GM21390 (cell line): ENCODE measurements around the gene PIP5K1B.

Experiments
- ATAC-seq: cut with Tn5 transposase; IDR thresholded peaks from one replicate; pipeline ENCODE4 v1.9.1; 2021; ENCODE audit not compliant: unreplicated experiment

Gene PIP5K1B

DNA sequence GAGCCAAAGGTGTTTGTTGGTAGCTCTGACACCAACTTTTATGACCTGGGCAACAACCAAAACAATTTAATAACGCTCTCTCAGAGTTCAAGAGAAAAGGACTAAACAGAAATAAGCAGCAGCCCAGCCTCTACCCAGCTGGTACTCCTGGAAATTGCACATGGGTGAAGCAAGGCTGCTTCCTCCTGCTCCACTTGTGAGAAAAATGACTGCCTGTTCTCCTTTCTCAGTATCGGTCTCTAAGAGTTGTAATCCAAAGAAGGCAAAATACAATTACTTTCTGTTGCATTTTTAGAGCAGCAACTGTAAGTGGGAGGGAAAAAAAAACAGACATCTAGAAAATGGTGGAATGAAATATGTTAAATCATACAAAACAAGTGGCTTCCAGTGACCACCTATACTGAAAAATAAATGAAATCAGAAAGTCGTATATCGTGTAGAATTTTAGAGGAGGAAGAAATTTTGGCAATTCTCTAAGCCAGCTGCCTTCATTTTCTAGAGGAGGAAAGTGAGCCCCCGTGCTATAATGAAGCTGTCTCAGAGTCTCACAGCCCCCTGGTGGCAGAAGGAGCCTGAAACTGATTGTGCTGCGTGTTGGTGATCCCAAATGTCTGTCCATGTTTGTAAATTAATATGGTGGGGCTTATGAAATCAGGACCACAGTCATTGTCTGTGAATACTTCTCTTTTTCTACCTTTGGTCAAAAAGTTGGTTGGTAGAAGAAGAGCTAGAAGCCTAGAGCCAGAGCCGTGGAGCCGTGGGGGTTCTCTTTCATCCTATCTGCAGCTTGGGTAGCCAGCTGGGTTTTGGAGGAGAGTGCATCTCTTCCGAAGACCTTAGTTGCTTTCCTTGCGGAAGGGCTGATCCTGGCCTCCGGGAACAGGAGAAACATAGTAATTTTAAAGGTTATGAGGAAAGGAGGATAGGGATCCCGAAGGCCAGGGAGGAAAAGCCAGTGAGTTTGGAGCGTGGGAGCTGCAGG lies 139.9 kb downstream of the PIP5K1B start:
- peak; percentile 71 for ATAC-seq

DNA sequence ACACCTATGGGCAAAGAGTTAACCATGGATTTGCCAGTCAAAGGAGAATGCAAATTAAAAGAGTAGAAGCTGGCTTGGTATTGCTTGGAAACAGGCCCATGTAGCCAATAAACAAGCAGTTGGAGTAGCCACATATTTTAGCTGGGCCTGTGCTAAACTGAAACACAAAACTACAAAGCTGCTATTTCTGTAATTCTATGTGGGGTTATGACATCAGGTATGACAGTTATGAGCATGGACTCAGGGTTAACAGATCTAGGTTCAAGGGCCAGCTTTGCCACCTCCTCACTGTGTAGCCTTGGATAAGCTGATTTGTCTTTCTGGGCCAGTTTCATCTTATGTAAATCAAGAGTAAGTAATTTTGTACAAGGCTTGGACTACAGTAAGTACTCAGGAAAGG lies 142.7 kb downstream of the PIP5K1B start:
- peak; percentile 66 for ATAC-seq

DNA sequence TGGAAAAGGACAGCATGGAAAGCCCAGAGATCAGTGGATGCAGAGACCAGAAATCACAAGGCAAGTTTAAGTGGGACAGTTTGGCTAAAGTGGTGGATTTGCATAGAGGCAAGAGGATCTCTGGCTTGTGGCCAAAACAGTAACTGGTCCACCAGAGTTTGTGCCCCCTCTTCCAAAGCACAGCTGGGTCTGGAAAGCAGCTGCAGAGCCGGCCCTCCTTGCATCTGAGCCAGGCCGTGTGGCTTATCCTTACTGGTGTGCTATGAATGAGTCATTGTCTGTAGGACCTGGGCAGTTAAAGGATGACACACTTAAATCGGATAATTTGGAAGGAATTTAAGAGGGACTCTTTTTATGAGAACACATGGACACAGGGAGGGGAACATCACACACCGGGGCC lies 146.6 kb downstream of the PIP5K1B start:
- ATAC-seq: no peak

DNA sequence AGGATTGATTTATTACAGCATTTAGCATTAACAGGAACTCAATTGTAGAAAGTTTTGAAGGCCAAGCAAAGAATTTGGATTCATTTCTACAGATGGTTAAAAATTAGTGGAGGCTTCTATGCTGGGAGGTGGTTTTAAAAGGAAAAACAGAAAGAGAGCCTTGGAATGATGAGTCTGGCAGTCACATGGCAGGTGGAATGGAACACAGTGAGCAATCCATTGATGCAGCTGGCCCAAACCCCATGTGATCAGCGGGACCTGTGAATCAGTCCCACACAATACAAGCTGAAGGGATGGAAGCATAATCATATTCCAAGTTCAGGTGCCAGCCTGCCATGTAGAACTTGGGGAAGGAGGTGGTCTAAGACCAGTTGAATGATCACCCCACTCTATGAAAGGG lies 147.9 kb downstream of the PIP5K1B start:
- no peak for ATAC-seq

DNA sequence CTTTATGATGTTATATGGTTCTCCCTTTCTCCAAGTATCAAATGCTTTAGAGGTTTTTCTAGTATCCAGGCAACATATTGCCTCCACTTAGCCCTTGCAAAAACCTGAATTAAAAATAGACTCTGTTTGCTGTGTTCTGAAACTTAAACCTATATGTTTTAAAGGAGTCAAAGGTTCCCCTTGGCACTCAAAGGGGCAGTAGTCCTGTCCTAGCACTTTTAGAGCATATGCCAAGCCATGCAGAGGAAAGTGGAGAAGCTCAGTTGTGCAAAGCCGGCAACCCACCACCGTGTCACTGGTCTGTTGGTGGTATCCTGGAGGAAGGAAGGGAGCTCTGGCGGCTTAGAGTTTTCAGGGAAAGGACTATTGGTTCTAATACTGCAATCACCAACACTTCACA lies 154.3 kb downstream of the PIP5K1B start:
- ATAC-seq: no peak

DNA sequence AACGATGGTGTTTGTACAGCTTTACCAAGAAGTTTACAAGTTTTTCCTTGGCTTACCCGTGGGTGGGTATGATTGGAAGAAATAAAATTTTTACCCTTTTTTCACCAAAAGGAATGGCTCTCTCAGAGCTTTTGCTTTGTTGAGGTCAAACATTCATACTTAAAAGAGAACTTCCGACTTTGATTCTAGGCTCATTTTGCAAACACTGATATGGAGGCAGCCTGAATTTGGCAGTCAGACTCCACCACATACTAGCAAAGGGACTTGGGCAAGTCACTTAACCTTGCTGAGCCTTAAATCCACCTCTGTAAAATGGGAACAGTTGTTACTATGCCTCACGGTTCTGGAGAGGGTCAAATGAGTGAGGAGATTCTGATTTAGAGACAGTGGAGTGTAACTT lies 155.4 kb downstream of the PIP5K1B start:
- ATAC-seq: no peak

DNA sequence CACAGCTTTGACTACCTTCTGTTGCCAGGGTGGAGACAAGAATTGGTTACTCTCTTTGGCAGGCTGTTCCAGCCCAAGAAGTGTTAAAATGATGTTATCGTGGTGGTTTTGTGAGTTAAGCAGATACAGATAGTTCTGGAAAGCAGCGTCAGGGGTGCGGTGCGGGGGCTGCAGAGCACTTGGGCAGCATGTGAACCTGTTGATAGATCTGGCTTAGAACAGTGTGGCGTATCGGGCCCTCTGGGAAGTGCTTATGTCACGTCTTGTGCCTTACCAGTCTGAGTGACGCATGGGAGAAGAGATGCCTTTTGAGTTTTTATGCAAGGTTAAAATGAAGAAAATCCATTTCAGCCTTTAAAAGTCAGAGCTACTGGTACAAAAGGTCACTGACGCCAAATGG lies 156.4 kb downstream of the PIP5K1B start:
- ATAC-seq: no peak

DNA sequence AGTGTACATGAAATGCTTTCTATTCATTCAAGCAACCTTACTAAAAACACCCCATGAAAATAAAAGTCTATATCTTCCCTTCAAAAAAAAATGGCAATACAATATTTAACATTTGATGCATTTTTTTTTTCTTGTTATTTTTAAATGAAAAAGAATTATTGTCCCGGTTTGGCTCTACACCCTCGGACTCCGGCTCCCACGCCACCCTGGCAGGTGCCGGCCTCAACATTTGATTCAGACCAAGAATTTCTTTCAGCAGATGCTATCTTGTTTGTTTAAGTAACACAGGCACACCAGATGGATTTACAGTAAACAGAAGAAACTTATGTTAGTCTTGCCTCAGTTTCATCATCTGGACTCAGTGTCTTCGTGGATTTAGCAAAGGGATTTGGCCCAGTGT lies 162.0 kb downstream of the PIP5K1B start:
- ATAC-seq: no peak

DNA sequence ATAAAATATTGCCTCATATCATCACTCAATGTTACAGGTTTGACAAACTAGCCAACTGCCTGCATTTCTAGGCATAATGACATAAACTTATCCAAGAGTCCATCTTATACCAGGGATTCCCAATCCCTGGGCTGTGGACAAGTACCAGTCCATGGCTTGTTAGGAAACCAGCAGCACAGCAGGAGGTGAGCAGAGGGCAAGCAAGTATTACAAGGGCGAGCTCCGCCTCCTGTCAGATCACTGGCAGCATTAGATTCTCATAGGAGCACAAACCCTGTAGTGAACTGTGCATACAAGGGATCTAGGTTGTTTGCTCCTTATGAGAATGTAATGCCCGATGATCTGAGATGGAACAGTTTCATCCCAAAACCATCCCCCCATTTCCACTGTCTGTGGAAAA lies 164.0 kb downstream of the PIP5K1B start:
- no peak for ATAC-seq

DNA sequence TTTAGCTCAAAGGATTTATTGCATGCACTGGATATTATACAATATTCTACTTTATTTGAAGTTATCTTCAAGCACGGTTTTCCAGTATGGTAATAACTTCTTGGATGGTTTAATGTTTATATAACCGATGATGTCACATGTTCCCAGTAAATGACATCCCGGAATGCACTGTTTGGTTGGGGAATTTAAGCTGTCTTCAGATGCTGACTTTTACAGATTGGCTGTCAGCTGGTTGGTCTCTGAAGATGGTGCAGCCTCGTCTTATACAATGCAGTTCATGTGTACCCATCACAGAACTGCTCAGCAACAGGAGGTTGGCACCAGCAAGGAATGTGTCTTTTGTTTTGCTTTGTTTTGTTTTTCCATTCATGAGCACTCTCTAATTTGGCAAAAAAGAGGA lies 165.0 kb downstream of the PIP5K1B start:
- no peak for ATAC-seq

DNA sequence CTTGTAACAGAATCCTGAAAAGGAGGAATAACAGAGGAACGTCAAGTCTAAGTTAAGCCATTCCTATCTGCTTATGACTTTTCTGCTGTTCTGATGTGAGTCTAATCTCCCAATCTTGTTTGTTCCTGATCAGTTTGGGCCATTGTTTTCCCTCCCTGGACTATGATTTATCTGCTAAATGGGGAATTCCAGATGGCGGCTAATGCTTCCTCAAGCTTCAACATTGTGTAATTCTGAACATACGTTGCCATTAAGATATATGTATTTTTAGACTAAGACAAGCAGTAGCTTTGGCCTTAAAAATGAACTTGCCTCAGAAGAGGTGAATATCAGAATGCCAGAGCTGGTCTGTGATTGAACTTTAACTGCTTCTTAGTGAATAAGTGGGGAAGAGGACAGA lies 166.2 kb downstream of the PIP5K1B start:
- ATAC-seq: no peak

DNA sequence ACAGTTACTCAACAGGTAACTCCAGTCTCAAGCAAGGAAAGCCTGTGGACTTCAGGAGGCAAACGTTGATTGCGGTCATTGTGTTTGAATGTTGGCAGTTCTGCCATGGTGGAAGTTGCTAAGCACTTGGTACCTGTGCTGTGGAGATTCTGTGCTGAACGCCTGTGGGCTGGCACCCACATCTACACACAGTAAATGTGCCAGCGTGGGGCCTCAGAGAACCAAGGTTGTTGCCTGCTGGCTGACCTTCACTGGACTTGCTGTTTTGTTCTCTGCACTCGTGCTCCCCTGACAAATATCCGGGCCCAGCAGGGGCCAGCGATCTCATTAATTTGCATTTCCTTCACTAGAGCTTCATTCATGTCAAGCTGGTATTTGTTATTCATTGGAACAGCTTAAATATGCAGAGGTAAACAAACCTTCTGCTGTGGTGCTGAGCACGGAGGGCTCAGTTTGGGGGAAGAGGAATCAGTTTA lies 167.0 kb downstream of the PIP5K1B start:
- no peak for ATAC-seq

DNA sequence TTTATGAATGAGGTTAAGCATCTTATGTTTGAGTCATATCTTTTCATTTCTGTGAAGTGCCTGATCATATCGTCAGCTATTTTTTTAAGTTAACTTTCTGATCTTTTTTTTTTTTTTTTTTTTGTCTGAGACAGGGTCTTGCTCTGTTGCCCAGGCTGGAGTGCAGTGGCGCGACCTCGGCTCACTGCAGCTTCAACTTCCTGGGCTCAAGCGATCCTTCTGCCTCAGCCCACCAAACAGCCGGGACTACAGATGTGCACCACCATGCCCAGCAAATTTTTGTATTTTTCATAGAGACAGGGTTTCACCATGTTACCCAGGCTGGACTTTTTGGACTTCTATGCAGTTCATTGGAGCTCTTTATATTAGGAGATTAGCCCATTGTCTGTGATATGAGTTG lies 168.1 kb downstream of the PIP5K1B start:
- no peak for ATAC-seq

DNA sequence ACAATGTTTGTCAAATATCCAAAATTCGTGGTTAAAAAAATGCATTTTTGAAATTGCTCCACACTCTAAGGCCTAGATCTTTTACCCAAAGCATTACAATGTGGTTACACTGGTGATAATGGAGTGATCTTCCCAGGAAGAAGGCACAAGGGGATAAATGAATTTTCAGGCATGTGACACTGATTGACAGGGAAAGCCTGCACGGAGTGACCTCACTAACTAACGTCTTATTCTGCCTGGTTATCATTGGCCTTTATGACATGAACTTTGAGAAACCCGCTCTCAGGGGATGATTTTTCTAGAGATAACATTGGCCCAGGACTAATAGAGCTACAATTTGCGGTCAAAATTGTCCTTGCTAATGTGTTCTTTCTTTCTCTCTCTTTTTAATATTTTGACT lies 171.2 kb downstream of the PIP5K1B start:
- no peak for ATAC-seq

DNA sequence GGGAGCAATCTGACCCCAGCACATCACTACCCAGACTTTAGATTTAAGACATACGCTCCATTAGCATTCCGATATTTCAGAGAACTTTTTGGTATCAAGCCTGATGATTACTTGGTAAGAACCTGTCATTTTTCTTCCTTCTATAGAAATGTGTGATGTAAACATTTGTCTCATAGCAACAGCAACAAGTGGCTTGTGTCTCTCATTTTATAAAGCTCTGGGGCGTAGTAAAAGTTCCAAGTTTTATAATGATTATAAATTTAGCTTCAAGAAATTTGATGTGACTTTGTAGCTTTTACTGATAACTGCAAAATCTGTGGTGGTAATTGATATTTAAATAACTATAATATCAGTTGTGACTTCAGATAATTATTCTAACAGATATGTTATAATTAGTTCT lies 171.6 kb downstream of the PIP5K1B start:
- no peak for ATAC-seq

DNA sequence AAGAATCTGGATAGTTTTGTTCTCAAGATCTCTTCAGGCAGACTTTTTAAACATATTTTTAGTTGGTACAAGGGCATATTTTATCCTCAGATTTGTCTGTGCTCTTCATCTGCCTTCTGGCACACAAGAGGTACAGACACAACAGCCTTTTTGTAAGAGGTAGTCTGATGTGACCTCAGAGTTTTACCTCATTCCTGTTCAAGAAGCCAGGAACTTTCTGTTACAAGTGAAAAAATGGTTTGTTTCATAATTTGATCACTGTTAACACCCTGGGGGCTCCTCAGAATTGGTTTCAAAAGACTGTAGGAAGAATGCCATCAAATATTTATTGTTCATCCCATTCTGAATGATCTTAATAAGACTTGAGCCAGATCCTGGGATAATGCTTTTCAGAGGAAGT lies 172.2 kb downstream of the PIP5K1B start:
- no peak for ATAC-seq

DNA sequence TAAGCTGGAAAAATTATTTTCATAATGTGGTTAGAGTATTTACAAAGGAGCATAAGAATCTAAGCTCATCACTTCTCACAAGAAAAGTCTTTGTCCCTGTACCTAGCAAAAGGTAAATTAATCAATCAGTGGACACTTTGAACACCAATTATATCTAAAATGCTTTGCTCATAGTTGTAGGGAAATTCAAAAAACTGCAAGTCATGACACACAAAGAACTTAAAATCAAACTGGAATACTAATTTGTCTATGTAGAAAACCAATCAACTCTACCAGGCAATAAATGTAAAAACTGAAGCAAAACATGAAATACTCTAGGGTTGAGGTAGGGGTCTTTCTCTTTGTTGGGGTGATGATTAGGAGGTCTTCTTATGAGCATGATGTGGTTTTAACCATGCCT lies 173.4 kb downstream of the PIP5K1B start:
- ATAC-seq: no peak

DNA sequence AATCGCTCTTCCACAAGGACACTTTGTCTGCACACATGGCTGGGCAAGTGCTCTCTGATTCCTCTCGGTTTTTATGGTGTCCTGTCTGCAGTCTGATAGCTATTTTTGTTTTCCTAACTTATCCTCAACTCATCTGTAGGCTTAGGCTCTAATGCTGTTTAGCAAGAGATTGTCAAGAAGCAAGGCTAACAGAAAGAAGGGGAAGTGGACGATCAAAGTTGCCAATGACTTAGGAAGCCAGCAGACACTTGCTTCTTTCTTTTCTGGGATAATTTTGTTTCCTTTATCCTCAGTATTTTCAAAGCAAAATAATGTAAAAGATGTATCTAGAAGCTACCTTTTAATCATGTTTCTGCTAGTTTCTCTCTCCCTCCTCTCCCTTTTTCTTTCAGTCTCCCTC lies 178.2 kb downstream of the PIP5K1B start:
- ATAC-seq: no peak

DNA sequence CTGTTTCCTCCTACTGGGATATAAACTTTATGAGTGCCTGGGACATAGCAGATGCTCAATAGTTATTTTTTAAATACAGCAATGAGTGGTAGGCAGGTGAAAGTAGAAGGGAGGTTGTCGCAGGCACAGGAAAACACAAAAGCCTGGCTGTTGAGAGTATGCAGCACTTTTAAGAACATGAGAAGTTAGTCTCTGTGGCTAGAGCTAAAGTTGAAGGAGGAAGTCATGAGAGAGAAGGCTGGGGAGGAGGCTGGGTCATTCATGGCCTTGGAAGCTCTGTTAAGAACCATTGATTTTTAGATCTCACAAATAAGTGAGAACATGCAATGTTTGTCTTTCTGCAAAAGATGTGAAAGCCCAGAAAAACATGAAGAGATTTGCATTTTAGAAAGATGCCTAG lies 182.2 kb downstream of the PIP5K1B start:
- peak; percentile 65 for ATAC-seq

DNA sequence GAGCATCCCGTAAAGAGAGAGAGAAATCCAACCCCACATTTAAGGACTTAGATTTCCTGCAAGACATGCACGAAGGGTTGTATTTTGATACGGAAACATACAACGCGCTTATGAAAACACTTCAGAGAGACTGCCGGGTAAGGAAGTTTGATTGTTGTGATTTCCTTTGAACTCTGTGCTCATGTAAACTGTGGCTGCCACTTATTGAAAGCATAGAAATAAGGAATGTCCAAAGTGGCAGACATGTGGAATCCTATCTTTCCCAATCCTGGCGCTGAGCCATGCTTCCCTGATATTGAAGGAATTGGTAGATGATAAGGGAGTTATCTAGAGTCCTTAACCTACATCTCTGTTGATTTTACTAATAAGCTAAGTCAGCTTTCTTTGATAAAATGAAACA lies 189.5 kb downstream of the PIP5K1B start:
- no peak for ATAC-seq

DNA sequence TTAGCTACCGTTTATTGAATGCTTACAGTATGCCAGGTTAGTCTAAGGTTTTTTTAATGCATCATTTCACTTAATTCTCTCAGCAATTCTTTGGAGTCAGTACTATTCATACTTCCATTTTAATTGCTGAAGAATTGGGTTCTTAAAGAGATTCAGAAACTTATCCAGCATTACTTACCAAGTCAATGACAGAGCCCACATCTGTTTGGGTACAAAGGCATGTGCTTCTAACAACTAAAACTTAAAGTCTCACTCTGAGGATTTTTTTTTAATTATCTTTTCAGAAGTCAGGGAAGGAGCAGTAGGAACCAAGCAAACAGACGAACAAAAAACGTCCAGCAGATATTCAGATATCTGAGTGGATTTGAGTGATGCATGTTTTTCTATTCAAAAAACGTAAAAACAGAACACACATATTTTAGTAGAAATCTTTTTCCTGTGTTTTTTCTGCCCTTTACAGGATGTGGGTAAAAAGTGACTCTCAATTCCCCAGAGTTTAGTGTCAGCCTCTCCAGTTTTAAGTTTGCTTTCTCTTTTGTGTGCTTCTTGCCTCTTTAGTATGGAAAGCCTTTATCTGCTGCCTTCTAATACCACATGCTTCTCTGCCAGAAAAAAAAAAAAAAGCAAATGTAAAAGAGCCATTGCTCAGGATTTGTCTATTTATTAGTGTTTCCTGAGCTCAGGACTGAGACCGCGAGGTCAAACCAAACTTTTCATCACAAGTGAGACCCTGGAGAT lies 190.9 kb downstream of the PIP5K1B start:
- ATAC-seq: peak; percentile 88

DNA sequence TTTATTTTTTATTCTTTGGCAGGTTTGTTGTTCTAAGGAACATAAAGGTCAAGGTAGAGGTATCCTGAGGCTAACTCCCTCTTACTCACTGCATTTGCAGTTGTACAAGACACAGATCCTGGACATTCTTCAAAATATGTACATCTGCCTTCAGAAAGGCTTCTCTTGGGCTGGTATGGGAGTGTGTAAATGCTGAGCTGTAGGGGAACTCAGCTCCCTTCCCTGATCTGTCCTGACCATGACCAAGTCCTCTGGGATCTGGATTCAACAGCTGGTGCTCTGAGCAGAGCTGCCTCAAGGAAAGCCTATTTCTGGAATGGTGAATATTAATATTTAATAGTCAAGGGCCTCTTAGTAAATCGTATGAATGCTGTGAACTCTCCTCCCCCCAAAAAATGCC lies 191.4 kb downstream of the PIP5K1B start:
- no peak for ATAC-seq
